Heart right ventricle (tissue), 16 donors: ENCODE results near the gene USP5. TPM values are rescaled to one million over a fixed set of nuclear protein-coding genes. Genes with fewer than 3 reads are reported as not detected.

Source experiments
- ATAC-seq, 8 donors: fragments of 200-7000 bp; cut with Tn5 transposase; one replicate each; pipeline ENCODE4 v1.9.1; 2020; ENCODE audit warnings: mild to moderate bottlenecking in 8 of 8, moderate library complexity in 8 of 8, moderate number of reproducible peaks in 1 of 8
- DNase-seq, 2 donors: peaks; one replicate each; pipeline ENCODE4 v3.0.0-alpha.2; 2020
- H3K27ac ChIP-seq, 10 donors: fragments of 200-600 bp; sonication (generic) in 2 of 10; one replicate each; pipeline versions ENCODE4 v1.5.0 to v1.8.0; 2020 to 2022; ENCODE audit warnings: mild to moderate bottlenecking in 3 of 10
- H3K27me3 ChIP-seq, 7 donors: fragments of 200-600 bp; one replicate each; pipeline ENCODE4 v1.8.0; 2021 to 2022; ENCODE audit warnings: mild to moderate bottlenecking in 2 of 7
- H3K36me3 ChIP-seq, 9 donors: fragments of 200-600 bp; sonication (generic) in 1 of 9; one replicate each; pipeline versions ENCODE4 v1.5.0 to v1.8.0; 2020 to 2022; ENCODE audit warnings: mild to moderate bottlenecking in 2 of 9
- H3K4me1 ChIP-seq, 9 donors: fragments of 200-600 bp; sonication (generic) in 1 of 9; one replicate each; pipeline versions ENCODE4 v1.5.0 to v1.8.0; 2020 to 2022; ENCODE audit warnings: mild to moderate bottlenecking in 4 of 9
- H3K4me3 ChIP-seq, 10 donors: fragments of 200-600 bp; sonication (generic) in 2 of 10; one replicate each; pipeline versions ENCODE4 v1.5.0 to v1.8.0; 2020 to 2022; ENCODE audit warnings: mild to moderate bottlenecking in 7 of 10, moderate library complexity in 2 of 10
- H3K9me3 ChIP-seq, 11 donors: fragments of 200-600 bp in 10 of 11; sonication (generic) in 2 of 11; one replicate each; pipeline versions ENCODE4 v1.5.0 to v1.8.0; 2013 to 2022; ENCODE audit warnings: mild to moderate bottlenecking in 2 of 11, control low read depth in 1 of 11, moderate library complexity in 1 of 11
- WGBS, 2 donors: extraction: QIAGEN DNeasy Blood & Tissue Kit; methylation state at CpG; one replicate each; pipeline ENCODE4 v1.1.7; 2013; ENCODE audit warnings: inconsistent platforms in 1 of 2; 5-methylcytosine and 5-hydroxymethylcytosine counted together
- intact Hi-C, 10 donors: fragments of 100-400 bp; cut with DNase I; formaldehyde crosslinking; loops; one replicate each; pipeline versions ENCODE4 v1.11.1 to v1.14.2; 2022
- polyA plus RNA-seq, 2 donors: library from polyadenylated mRNA; stranded (reverse); fragments of 200-250 nt; gene quantifications; one replicate each; pipeline ENCODE4 v1.2.3, GENCODE V29; 2013
- total RNA-seq, 10 donors: library from RNA; stranded (reverse); fragmentation: NEBNext Ultra II Directional in 3 of 10; extraction: Animal tissue kit (Norgen Biotek cat#: 25700) in 3 of 10; gene quantifications; one replicate each; pipeline versions ENCODE4 v1.2.1 to v1.2.4, GENCODE V29; 2021 to 2023
- TF ChIP-seq, protein P1 (sequence below), 9 donors: fragments of 200-600 bp; sonication (generic) in 2 of 9; IDR thresholded peaks; one replicate each; pipeline versions ENCODE4 v1.5.0 to v1.8.0; 2021 to 2022; ENCODE audit warnings: antibody characterized with exemption in 9 of 9, mild to moderate bottlenecking in 5 of 9, moderate library complexity in 1 of 9
- donor health status: Arrhythmogenic right ventricular cardiomyopathy.
- donor health status: ischemic (EF 13 %, LVEDD 7.1; RV severe dilation, severe dysfunction).
- donor health status: healthy with polysubstance abuse.
- donor health status: DM: no; HTN: yes; CAD: no.
- donor health status: DM: no; HTN: no; CAD: no.
- donor health status: ischemic (EF 25% LVEDD 6.9; RV normal size, moderate dysfunction).
- donor health status: ischemic (EF 25% LVEDD 5.7; RV mildly dilated, moderate dysfunction).
- donor health status: healthy.
- donor health status: DM: yes; HTN: yes; CAD: no.
- donor health status: Ischemic cardiomyopathy.
- donor health status: ischemic (EF 35%, LVEDD 5.7; RV mildly dilated, moderate dysfunction).
- donor health status: nonischemic (EF 11% LVEDD 7.7; RV severe dilation, severe dysfunction).
- donor health status: DM: yes; HTN: yes; CAD: no.
- donor health status: PGD.
- donor health status: ischemic (EF 29% LVEDD 5.4; RV normal size, mild dysfunction).
- donor health status: nonischemic (EF 23%, LVEDD 6.1; RV moderate dilation, normal function).

Gene USP5
- total and polyA plus RNA-seq, 12 donors: 17.6 to 95.5 (median 73.0) TPM

DNA sequence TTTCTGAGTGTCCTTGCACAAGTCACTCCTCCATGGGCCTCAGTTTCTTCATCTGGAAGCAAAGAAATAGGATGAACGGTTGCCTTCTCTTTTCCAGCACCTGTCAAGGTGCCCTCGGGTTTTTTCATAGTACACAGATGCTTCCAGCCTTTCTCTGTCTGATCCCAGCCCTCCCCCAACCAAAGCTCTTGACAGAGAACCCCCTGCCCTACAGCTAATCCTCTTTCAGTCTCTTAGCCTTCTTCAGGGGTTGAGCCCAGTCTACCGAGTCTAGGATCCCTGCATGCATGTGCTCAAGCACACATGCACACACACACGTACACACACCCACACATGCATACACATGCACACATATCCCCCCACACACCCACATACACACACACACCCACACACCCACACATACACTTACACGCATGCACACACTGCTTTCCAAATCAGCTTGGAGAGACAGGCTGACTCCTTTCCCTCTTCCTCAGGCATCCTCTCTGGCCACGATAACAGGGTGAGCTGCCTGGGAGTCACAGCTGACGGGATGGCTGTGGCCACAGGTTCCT is 5.6 kb upstream of the USP5 start:
- peaks cover 0 to 10% (median 5%) of the 10 kb centered on the region in 9 donors for H3K4me1 ChIP-seq
- H3K27ac ChIP-seq: no peak overlapping the region
- H3K36me3 ChIP-seq: peaks cover 0 to 84% (median 19%) of the 10 kb centered on the region in 9 donors
- intact Hi-C loops: no loop called here
- TF ChIP-seq, protein P1, sequence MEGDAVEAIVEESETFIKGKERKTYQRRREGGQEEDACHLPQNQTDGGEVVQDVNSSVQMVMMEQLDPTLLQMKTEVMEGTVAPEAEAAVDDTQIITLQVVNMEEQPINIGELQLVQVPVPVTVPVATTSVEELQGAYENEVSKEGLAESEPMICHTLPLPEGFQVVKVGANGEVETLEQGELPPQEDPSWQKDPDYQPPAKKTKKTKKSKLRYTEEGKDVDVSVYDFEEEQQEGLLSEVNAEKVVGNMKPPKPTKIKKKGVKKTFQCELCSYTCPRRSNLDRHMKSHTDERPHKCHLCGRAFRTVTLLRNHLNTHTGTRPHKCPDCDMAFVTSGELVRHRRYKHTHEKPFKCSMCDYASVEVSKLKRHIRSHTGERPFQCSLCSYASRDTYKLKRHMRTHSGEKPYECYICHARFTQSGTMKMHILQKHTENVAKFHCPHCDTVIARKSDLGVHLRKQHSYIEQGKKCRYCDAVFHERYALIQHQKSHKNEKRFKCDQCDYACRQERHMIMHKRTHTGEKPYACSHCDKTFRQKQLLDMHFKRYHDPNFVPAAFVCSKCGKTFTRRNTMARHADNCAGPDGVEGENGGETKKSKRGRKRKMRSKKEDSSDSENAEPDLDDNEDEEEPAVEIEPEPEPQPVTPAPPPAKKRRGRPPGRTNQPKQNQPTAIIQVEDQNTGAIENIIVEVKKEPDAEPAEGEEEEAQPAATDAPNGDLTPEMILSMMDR (IDR thresholded peaks at IDR 0.05): no peak
- H3K27me3 ChIP-seq: no peaks in the 10 kb centered on the region
- ATAC-seq (no peak), DNase-seq (no peak)
- WGBS, 2 donors: 86 to 91% methylated on average over 7 of the region's 7 CpGs
- H3K9me3 ChIP-seq: no peaks in the 10 kb centered on the region
- H3K4me3 ChIP-seq: no peak overlapping the region

DNA sequence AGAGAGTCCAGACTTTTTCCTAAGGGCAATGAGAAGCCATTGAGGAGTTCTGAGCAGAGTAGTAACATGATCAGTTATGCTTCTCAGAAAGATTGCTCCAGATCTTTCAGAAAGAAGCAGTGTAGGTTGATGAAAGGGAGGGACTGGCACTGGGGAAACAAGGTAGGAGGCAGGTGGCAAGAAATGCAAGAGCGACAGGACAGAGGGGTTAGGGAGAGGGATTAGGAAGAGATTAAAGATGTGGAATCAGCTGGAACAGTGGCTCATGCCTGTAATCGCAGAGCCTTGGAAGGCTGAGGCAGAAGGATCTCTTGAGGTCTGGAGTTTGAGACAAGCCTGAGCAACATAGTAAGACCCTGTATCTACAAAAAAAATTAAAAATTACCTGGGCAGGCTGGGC is 4.3 kb upstream of the USP5 start:
- H3K4me1 ChIP-seq: peaks cover 0 to 11% (median 5%) of the 10 kb centered on the region in 9 donors
- H3K36me3 ChIP-seq: peaks cover 0 to 73% (median 19%) of the 10 kb centered on the region in 9 donors
- DNase-seq: no peak
- intact Hi-C loops: no loop called here
- TF ChIP-seq, protein P1 (IDR thresholded peaks at IDR 0.05): no peak
- WGBS, 2 donors: 93 to 97% methylated on average over 2 of the region's 2 CpGs
- H3K9me3 ChIP-seq: no peaks in the 10 kb centered on the region
- no peak for ATAC-seq
- H3K27ac ChIP-seq: no peak overlapping the region
- no peak overlapping the region for H3K4me3 ChIP-seq
- H3K27me3 ChIP-seq: no peaks in the 10 kb centered on the region

DNA sequence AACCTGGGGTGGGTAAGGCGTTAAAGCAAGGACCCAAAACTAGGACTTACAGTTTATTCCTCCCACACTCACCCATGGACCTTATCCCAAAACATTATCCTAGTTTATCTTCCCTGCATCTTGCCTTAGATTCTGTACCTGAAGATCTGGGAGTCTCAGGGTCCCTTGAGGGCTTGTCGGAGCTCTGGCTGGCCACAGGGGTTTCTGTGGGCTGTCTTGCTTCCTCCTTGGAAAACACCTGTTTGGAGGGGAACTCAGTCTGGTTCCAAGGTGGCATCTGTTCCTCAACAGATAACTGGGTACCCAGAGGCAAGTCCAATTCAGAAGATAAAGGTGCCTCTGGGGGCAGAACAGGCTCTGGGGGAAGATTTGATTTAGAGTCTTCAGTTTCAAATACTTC is 2.5 kb upstream of the USP5 start:
- Histone ChIP-seq H3K9me3 (no peaks in the 10 kb centered on the region), H3K27me3 (no peaks in the 10 kb centered on the region), H3K4me1 (peaks cover 3 to 26% (median 16%) of the 10 kb centered on the region in 9 donors), H3K4me3 (no peak overlapping the region), H3K36me3 (peaks cover 0 to 56% (median 16%) of the 10 kb centered on the region in 9 donors), H3K27ac (no peak overlapping the region)
- intact Hi-C loops: no loop called here
- WGBS, 2 donors: 88 to 95% methylated on average over 2 of the region's 2 CpGs
- no peak for DNase-seq
- ATAC-seq: no peak
- TF ChIP-seq, protein P1 (IDR thresholded peaks at IDR 0.05): no peak

DNA sequence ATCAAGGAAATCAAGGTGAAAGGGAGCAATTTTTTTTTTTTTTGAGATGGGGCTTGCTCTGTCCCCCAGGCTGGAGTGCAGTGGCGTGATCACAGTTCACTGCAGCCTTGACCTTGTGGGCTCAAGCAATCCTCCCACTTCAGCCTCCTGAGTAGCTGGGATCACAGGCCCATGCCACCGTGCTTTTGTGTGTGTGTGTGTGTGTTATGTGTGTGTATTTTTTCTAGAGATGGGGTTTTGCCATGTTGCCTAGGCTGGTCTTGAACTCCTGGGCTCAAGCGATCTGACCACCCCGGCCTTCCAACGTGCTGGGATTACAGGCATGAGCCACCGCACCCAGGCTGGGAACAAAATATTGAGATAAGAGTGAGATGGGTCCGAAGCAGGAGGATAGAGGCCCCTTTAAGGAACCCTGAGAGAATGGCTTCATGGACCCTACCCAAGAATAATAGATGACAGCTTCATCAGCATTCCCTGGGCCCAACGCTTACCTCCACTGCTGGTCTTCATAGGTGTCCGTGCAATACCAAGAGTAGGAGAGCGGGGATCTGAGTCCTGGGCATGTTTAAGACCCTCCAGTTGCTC is 1.9 kb upstream of the USP5 start:
- Histone ChIP-seq H3K36me3 (peaks cover 0 to 52% (median 11%) of the 10 kb centered on the region in 9 donors), H3K27ac (no peak overlapping the region), H3K27me3 (no peaks in the 10 kb centered on the region), H3K9me3 (no peaks in the 10 kb centered on the region), H3K4me1 (peaks cover 3 to 26% (median 16%) of the 10 kb centered on the region in 9 donors), H3K4me3 (peak overlapping the region in 2 of 10 donors; percentile 68 to 71)
- TF ChIP-seq, protein P1 (IDR thresholded peaks at IDR 0.05): no peak
- 67 to 74% methylated on average over 10 of the region's 10 CpGs for WGBS, 2 donors
- ATAC-seq (no peak), DNase-seq (no peak)
- intact Hi-C loops: no loop called here
